HL-60/S4 treated with retinoic acid at 250 ng/mL for 4 days and 3 days (cell line): Measurements from ENCODE around the gene HAPSTR1.
"Not testable (repeated sequence)": the region's sequence is repeated elsewhere in the genome, so short reads cannot be mapped to it uniquely, and the experiment has no call there.

Experiments used
- in situ Hi-C: fragments of 300-500 bp; cut with MboI; formaldehyde crosslinking; loops from 2 replicates; pipeline ENCODE4 v1.7.0; 2022; ENCODE audit warnings: low sequenced_read_pairs

Gene HAPSTR1

GRCh38 chr16:9070254-9070653 lies 21.2 kb upstream of the HAPSTR1 start:
- in situ Hi-C loops: no loop called here

GRCh38 chr16:9071377-9071776 lies 20.1 kb upstream of the HAPSTR1 start:
- in situ Hi-C loops: no loop called here

GRCh38 chr16:9072806-9073341 lies 18.6 kb upstream of the HAPSTR1 start:
- in situ Hi-C loops: no loop called here

- in situ Hi-C loops: no loop called here
These were observed 16.0 kb upstream of the HAPSTR1 start for GRCh38 chr16:9075299-9076071.

GRCh38 chr16:9077091-9077809 lies 14.2 kb upstream of the HAPSTR1 start:
- in situ Hi-C loops: no loop called here

- in situ Hi-C loops: not testable (repeated sequence)
These were observed 12.7 kb upstream of the HAPSTR1 start for GRCh38 chr16:9078467-9079429.

- in situ Hi-C loops: no loop called here
These were observed 12.0 kb upstream of the HAPSTR1 start for GRCh38 chr16:9079430-9079812.

GRCh38 chr16:9081158-9081557 lies 10.3 kb upstream of the HAPSTR1 start:
- in situ Hi-C loops: no loop called here

- in situ Hi-C loops: no loop called here
These were observed 9.6 kb upstream of the HAPSTR1 start for GRCh38 chr16:9081843-9082242.

GRCh38 chr16:9082422-9082821 lies 9.0 kb upstream of the HAPSTR1 start:
- in situ Hi-C loops: no loop called here

- in situ Hi-C loops: not testable (repeated sequence)
These were observed 3.7 kb upstream of the HAPSTR1 start for GRCh38 chr16:9087733-9088132.

- in situ Hi-C loops: no loop called here
These were observed 2.6 kb upstream of the HAPSTR1 start for GRCh38 chr16:9088848-9089247.

- in situ Hi-C loops: no loop called here
These were observed 1.8 kb upstream of the HAPSTR1 start for GRCh38 chr16:9089660-9090059.

- in situ Hi-C loops: no loop called here
These were observed 1.1 kb upstream of the HAPSTR1 start for GRCh38 chr16:9090101-9090959.

GRCh38 chr16:9091867-9092281 lies 430 bp downstream of the HAPSTR1 start:
- in situ Hi-C loops: no loop called here

GRCh38 chr16:9092282-9092977 lies 986 bp downstream of the HAPSTR1 start:
- in situ Hi-C loops: no loop called here

GRCh38 chr16:9092978-9093344 lies 1.5 kb downstream of the HAPSTR1 start:
- in situ Hi-C loops: no loop called here

- in situ Hi-C loops: no loop called here
These were observed 2.8 kb downstream of the HAPSTR1 start for GRCh38 chr16:9094011-9094846.

GRCh38 chr16:9095171-9095570 lies 3.7 kb downstream of the HAPSTR1 start:
- in situ Hi-C loops: no loop called here
